Articular chondrocyte of knee joint (primary cell): ENCODE measurements around the gene NPY4R2. TPM values are rescaled to one million over a fixed set of nuclear protein-coding genes. Genes with fewer than 3 reads are reported as not detected.

Source experiments
- total RNA-seq: library from RNA; depleted of rRNA; stranded (reverse); fragments of >200 nt; gene quantifications from 2 replicates; pipeline ENCODE4 v1.2.3, GENCODE V29; 2012

Gene NPY4R2
- not detected in 2 replicates for total RNA-seq

GRCh38 chr10:47918475-47918874, at the start of gene NPY4R2:
Gene NPY4R2, plus strand, starts transcription at chr10:47918662. Its CDS starts 3,326 bp downstream, at chr10:47921988.

Other genes with a start within 250 kb of the NPY4R2 start
- 0.22 and 0.39 TPM in 2 replicates for gene SYT15B, start 155.1 kb upstream of the NPY4R2 start, total RNA-seq
- gene FAM25C, start 81.1 kb downstream of the NPY4R2 start, total RNA-seq = not detected in 2 replicates